ENCODE measurements around the gene C2CD4C.
"Not testable (repeated sequence)": the region's sequence is repeated elsewhere in the genome, so short reads cannot be mapped to it uniquely, and the experiment has no call there.

C2CD4C gene

DNA sequence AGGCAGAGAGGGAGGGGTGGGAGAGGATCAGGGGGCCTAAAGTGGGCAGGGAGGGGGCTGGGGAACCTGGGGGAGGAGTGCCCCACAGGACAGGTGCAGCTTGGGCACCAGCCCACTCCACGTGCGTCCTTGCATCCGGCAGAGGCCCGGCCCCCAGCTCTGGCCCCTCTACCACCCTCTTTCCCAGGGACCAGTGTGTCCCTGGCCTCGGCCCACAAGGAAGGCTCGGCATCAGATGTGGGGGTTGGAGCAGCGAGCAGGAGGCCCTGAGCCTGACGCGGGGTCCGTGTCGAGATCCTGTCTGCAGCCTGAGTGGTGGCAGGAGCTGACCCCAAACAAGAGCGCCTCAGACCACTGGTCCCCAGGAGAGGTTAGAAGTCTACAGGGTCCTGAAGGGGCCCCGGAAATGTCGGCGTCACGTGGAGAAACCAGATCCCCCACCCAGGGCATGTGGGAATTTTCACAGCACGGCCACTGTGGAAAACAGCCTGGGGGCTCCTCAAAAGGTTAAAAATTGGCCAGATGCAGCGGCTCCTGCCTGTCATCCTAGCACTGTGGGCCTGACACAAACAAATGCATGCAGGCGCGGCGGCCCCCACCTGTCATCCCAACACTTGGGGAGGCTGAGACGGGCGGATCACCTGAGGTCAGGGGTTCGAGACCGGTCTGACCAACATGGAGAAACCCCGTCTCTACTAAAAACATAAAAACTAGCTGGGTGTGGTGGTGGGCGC, 30.4 kb upstream of the C2CD4C start:
- DNase-seq (ENCODE audit: low read depth in 3 of 3): no peak

DNA sequence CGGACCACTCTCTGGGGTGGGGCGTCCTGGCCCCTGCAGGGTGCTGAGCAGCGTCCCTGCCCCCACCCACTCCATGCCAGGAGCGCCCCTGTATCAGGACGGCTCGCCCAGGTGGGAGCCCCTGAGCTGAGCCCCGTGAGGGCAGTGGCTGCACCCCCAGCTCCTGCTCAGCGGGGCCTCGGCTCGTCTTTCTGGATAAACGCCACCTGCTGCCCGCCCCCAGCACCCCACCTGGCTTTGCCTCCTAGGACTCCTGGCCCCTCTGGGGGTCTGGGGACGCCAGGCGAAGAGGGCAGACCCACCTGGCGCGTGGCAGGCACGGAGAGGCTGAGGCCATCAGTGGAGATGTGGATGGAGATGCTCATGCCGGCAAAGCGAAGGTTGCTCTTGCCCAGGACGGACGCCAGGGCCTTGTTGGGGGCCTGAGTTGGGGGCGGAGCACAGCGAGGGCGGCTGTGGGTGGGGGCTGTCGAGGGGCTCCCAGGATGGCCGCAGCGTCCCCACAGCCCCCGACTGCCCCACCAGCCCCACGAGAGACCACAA, 29.5 kb upstream of the C2CD4C start:
- no peak for DNase-seq (ENCODE audit: low read depth in 3 of 3)

DNA sequence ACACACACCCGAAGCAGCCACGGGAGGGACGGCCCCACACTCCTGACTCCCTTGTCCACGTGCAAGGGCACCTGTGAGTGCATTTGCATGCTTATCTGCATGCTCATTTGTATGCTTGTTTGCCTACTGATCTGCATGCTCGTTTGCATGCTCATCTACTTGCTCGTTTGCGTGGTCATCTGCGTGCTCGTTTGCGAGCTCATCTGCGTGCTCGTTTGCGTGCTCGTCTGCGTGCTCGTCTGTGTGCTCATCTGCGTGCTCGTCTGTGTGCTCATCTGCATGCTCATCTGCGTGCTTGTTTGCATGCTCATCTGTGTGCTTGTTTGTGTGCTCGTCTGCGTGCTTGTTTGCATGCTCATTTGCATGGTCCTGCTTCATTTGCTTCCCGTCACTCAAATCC, 28.1 kb upstream of the C2CD4C start:
- DNase-seq (ENCODE audit: low read depth in 3 of 3): no peak

DNA sequence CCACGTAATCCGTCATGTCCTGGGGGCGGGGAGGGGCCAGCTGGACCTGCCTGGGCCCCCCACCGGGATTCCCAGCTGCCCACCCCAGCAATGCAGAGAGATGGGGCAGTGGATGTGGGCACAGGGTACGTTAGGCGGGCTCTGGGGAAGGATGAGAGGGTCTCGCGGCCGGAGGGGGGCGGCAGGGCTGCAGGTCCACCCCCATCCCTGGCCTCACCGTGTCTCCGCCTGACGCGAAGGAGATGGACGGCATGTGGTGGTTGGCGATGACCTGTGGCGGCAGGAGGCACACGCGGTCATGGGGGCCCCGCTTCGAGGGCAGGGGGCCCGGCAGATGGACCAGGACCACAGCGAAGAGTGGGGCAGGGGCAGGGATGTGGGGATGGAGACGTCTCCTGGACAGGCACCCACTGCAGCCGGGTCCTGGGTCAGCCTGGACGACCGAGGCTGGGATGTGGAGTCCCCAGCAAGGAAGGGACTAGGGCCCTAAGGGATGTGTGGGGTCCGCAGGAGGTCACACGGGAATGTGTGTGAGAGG, 27.5 kb upstream of the C2CD4C start:
- DNase-seq (ENCODE audit: low read depth in 3 of 3): no peak

DNA sequence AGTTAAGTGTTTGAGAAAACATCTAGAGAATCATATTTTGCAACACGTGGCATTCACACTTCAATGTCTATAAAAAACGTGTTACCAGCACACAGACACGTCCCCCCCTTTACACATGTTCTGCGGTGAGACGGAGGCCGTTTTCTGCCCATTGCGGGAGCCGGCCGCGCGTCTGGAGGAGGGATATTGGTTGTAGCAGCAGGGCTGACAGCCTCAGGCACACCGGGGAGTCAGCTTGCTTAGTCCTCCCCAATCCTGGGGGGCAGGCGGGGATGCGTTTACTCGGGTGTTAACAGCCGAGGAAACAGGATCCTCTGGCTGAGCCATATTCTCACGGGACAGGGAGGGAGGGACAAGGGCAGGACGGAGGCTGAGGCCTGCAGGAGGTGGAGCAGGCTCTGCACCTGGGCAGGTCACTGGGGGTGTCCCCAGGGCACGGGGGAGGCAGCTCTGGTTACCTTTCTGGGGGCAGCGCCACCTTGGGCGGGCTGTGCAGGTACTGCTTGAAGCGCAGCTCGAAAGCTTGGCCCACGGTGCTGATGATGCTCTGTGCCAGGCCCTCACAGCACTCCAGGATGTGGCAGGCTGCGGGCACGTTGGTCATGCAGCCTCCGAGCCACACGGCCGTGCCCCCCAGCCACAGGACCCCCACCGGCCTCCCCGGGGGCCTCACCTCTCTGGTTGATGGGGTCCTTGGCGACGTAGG, 26.9 kb upstream of the C2CD4C start:
- DNase-seq (ENCODE audit: low read depth in 3 of 3): no peak

DNA sequence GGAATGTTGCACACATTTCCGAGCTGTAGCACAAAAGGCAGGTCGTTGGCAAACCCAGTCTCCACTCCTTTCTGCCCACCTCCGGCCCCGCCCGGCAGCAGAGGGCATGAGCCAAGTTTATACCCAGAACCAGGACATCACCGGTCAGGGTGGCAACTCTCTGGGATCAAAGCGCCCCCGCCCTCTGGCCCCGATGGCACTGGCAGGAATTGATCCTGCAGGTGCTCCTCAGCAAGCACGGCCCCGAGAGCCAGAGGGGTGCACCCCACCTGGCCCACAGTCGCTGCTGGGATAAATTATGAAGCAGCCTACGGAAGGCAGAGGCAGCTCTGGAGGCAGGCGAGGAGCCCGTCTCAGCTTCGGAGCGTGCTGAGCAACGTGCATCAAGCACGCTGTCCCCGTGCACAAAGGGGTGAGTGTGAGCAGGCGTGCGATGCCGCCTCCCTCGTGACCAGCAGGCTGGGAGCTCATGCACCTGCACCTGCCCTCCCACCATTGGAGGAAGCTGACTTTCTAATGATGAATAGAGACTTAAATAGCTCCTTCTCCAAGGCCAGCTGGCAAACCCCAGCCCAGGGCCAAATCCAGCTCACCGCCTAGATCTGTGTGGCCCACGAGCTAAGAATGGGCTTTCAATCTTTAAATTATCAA, 26.2 kb upstream of the C2CD4C start:
- DNase-seq (ENCODE audit: low read depth in 3 of 3): no peak

DNA sequence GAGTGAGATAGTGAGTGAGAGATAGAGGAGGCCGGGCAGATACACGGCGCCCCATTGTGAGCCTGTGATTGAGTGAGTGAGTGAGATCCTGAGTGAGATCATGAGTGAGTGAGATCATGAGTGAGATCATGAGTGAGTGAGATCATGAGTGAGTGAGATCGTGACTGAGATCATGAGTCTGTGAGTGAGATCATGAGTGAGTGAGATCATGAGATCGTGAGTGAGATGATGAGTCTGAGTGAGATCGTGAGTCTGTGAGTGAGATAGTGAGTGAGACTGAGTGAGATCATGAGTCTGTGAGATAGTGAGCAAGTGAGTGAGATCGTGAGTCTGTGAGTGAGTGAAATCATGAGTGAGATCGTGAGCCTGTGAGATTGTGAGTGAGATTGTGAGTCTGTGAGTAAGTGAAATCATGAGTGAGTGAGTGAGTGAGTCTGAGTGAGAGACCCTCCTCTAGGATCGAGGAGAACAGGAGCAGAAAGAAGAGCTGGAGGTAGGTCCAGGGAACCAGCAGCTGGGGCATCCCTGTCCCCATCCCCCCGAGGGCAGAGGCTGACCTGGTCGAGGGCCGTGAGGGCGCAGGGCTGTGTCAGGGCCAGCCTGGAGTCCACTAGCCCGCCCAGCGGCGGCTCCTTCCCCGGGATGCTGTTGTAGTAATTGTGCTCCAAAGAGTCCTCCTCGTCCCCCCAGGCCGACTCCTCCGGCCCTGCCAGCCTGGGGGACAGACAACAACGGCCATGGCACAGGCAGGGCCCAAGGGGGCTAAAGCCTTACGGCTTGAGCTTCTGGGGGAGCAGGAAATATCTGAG, 25.4 kb upstream of the C2CD4C start:
- no peak for DNase-seq (ENCODE audit: low read depth in 3 of 3)

DNA sequence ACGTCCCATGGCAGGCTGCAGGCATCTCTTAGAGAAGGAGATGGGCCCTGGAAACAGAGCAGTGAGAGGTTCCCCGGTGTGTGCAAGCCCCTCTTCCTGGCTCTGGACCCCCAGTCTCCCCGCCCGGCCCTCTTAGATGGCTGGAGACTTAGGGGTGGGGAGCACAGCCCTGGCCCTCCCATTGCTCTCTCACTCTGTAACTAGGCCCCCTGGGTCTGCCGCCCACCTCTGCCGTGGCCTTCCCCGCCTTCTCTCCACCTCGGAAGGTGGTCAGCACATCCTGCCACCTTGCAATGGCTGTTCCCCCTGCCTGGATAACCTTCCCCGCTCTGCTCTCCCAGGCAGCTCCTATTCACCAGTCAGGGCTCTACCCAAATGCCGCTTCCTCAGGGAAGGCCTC, 21.8 kb upstream of the C2CD4C start:
- DNase-seq (ENCODE audit: low read depth in 3 of 3): no peak

DNA sequence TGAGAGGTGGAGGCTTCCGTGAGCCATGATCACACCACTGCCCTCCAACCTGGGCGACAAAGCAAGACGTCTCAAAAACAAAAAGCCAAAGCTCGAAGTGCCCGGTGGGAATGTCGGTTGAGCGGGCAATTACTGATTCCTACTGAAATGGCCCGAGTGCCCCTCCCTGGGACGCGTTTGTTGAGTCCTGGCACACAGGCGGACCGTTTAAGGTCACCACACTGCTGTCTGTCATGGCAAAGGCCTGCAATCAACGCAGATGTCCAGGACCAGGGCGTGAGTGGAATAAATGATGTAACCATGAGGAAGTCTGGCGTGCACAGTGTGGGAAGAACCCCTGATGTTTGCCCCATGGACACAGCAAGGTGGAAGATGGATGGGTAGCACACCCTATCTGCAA, 19.2 kb upstream of the C2CD4C start:
- DNase-seq (ENCODE audit: low read depth in 3 of 3): no peak

DNA sequence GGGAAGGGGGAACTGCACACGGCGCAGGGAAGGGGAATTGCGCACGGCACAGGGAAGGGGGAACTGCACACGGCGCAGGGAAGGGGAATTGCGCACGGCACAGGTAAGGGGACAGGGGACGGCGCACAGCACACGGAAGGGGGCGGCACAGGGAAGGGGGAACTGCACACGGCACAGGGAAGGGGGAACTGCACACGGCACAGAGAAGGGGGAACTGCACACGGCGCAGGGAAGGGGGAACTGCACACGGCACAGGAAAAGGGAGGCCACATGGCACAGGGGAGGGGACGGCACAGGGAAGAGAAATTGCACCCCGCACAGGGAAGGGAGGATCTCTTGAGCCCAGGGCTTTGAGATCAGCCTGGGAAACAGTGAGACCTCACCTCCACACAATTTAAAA, 18.7 kb upstream of the C2CD4C start:
- not testable (repeated sequence) for DNase-seq (ENCODE audit: low read depth in 3 of 3)

DNA sequence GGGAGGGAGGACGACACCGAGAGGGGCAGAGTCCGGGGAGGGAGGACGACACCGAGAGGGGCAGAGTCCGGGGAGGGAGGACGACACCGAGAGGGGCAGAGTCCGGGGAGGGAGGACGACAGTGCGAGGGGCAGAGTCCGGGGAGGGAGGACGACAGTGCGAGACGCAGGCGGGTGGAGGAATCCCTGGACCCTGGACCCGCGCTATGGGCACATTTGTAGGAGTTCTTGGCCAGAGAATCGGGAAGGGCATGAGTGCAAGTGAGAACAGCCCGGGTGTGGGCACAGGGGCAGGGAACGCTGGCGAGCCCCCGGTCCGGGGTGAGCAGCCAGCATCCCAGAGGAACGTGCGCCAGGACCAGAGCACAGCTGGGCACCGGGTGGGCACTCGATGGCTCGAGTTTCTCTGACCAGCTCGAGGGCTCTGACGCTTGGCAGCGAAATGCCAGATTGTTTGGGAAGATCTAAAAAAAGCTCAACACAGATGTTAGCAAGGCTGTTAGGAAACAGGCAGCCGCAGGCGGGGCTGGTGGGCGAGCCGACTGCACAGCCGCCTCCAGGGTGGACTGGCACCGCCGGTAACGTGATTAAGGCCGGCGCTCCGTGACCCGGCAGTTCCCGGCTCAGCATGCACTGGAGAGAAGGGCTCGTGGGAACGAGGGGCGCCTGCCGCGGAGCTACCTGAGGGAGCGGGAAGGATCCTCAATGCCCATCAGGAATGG, 17.9 kb upstream of the C2CD4C start:
- no peak for DNase-seq (ENCODE audit: low read depth in 3 of 3)

DNA sequence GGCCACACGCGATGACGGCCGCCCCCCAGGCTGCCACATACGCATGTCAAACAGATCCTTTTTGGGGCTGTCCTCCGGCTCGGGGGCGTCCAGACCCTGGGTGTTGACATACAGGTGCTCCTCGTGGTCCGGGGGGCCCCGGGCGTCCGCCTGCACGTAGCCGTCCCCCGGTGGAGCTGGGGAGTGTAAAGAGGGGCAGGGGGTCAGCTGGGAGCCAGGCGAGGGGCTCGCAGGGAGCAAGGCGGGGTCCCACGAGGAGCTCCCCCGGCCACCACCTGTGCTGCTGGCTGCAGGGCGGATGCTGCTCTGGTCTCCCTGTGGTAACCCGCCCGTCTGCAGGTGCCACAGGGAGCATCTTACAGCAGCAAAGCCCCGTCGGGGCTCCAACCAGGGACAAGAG, 16.1 kb upstream of the C2CD4C start:
- DNase-seq (ENCODE audit: low read depth in 3 of 3): no peak

DNA sequence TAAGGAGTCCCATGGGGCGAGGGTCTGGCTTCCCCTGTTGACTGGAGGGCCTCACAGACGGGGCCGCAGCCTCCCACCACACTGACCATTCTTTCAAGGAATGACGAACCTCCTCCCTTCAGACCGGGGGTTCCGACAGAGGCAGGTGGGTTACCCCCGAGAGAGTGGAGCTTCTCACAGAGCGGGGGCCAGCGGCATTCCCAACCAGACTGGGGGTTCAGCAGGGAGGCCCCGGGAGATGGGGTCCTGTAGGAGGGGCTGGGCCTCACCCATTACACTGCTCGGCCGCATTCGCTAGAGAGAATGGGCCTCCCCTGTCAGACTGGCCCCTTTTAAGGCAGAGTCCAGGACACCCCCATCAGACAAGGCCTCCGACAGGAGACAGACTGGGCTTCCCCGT, 15.6 kb upstream of the C2CD4C start:
- no peak for DNase-seq (ENCODE audit: low read depth in 3 of 3)

DNA sequence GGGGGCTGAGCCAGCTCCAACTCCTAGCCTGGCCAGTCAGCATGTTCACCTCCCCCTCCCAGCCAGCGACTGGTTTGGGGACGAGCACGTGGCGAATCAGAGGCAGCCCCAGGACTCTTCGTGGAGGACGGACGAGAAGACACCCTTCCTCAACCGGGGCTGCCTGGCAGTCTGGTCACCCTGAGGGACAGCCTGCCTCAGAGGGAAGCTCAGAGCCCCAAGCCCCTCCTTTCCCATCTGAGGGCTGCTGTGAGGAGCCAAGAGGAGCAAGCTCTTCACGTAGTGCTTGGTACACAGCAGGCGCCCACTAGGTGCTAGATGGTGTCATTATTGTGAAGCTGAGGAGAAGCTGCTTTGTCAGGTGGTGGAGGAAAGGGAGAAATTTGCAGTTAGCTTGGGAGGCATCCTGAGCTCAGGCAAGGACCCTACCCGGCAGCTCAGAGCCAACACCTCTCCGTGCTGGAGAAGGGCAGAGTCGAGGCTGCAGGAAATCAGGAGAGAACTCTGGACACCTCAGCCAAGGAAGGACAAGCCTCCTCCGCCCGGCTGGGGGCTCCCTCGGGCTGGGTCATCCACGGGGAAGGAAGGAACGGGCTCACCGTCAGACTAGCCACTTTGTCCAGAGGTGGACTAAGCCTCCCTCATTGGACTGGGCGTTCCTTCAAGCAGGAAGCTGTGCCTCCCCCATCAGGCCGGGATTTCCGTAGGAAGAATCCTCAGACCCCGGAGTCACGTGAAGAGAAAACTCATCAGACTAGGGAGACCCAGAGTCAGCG, 14.9 kb upstream of the C2CD4C start:
- DNase-seq (ENCODE audit: low read depth in 3 of 3): no peak

DNA sequence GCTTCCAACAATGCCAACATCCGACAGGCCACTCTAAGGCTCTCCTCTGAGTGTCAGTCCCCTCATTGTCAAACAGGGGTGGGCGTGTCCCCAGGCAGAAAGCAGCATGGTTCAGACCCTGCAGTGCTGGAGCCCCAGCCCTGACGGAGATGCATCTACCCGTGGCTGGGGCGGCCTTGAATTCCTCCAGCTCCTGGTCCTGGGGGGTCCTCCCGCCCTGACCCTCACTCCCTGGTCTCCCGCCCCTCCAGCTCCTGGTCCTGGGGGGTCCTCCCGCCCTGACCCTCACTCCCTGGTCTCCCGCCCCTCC, 13.9 kb upstream of the C2CD4C start:
- not testable (repeated sequence) for DNase-seq (ENCODE audit: low read depth in 3 of 3)

DNA sequence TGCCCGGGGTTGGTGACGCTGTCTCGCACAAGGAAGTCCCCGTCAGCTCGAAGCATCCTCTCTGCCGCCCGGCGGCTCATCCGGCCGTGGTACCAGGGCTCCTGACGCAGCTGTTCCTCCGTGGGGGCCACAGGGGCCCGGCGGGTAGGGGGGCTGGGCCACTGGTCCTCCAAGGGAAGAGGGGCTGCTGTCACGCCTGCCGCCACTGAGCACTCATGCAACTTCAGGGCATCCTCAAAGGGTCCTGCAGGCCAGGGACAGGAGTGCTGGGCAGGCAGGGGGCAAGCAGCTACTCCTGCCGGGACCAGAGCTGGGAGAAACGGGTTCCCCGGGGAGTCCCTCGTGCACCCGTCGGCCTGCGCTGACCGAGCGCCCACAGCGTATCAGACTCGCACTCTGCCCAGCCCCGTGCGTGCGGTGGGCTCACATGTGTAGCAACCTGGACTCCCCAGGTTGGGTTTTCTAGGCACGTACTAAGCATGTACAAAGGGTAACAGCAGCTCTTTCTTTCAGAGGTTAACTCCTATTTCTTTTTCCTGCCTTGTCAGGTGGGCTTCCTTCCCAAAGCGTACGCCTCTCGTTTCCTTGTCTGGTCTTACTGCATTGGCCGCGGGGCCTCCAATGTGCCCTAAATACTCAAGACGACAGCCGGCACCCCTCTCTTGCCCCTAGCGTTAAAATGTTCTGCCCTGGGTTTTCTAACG, 13.4 kb upstream of the C2CD4C start:
- DNase-seq (ENCODE audit: low read depth in 3 of 3): no peak

DNA sequence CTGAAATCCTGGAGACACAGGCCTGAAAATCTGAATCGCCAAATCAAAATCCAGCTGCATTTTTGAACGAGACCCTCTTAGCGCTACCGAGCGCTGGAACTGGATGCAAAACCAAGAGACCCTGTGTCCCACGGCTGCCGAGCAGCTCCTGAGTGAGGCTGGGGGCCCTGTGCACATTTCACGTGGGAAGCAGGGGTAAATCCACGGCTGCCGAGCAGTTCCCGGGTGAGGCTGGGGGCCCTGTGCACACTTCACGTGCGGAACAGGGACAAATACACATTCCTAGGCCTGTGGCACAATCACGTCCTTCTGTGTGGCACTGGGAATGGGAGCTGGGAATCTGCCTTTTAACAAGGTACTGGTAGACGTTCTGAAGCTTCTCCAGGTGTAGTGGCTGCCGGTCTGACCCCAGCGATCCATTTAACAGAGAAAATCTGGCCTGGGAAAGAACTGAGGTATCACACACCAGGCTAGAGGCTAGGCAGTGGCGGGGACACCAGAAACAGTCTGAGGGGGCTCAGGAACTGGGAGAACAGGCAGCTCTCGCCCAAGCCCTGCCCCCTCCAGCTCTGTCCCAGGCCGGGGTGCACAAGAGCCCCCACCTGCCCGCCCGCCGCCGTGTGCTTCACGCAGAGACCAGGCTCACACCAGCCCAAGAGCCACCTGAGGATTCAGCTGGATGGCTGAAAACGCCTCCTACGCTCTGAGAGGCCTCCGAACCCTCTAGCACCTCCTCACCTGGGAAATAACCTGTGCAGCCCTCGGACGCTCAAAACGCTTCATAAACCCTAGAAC, 11.0 kb upstream of the C2CD4C start:
- DNase-seq (ENCODE audit: low read depth in 3 of 3): no peak

DNA sequence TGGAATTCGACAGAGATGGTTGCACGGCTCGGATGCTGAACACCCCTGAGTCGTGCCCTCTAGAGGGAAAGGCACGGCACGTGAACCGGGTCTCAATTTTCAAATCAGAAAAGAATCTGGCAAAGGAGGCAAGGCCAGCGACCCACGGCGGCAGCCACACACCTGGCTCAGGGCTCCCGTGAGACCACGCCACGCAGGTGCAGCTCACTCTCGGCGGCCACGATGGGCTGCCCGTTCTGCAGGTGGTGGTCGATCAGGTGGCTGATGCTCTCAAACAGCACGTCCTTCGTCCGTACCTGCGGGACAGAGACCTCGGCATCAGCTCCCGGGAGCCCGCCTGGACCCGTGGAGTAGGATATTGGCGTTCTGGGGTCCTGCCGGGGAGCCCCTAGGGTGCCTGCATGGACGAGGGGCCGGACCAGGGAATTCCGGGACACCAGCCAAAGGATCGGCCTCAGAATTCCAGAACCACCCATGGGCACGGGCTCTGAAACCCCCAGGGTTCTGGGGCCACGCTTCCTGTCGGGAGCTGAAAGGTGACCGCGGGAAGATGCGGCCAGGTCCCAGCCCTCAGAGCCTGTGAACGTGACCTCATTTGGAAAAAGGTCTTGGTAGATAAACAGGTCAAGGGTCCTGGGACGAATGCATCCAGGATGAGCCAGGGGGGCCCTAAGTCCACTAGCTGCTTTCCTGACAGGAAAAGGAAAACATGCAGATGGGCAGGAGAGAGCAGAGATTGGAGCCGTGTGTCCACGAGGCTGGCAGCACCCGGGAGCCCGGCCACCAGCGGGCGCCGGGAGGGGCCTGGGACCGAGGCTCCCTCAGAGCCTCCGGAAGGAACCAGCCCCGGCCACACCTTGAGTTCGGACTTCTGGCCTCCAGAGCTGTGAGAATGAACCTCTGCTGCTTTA, 10.1 kb upstream of the C2CD4C start:
- DNase-seq (ENCODE audit: low read depth in 3 of 3): no peak
